Breast epithelium (tissue), 4 donors: ENCODE measurements around the gene HNRNPAB. TPM values are rescaled to one million over a fixed set of nuclear protein-coding genes. Genes with fewer than 3 reads are reported as not detected.

Experiments used
- DNase-seq, 2 donors: peaks; one replicate each; pipeline ENCODE4 v3.0.0-alpha.2; 2019; ENCODE audit warnings: low spot score in 2 of 2
- H3K27ac ChIP-seq, 2 donors: fragments of 200-600 bp; sonication (generic) in 1 of 2; one replicate each; pipeline ENCODE4 v1.5.1; 2016 to 2019; ENCODE audit warnings: mild to moderate bottlenecking in 1 of 2
- H3K27me3 ChIP-seq, 2 donors: fragments of 200-600 bp; sonication (generic) in 1 of 2; one replicate each; pipeline versions ENCODE4 v1.5.1 to v1.6.0; 2017 to 2019; ENCODE audit warnings: control low read depth in 1 of 2, mild to moderate bottlenecking in 1 of 2
- H3K36me3 ChIP-seq: fragments of 200-600 bp; one replicate; pipeline ENCODE4 v1.5.1; 2019
- H3K4me1 ChIP-seq, 2 donors: fragments of 200-600 bp; sonication (generic); one replicate each; pipeline ENCODE4 v1.5.1; 2016 to 2019; ENCODE audit warnings: control low read depth in 1 of 2
- H3K4me3 ChIP-seq, 3 donors: fragments of 200-600 bp; sonication (generic); 1 replicate in 2 of 3; 2 replicates in 1 of 3; pipeline ENCODE4 v1.5.1; 2016 to 2019; ENCODE audit warnings: mild to moderate bottlenecking in 3 of 3, moderate library complexity in 2 of 3
- H3K9me3 ChIP-seq, 2 donors: fragments of 200-600 bp; sonication (generic) in 1 of 2; one replicate each; pipeline ENCODE4 v1.5.1; 2016 to 2019; ENCODE audit warnings: control low read depth in 1 of 2
- CTCF ChIP-seq, 3 donors: fragments of 450-650 bp; IDR thresholded peaks; one replicate each; pipeline ENCODE4 v1.5.1; 2016 to 2017; ENCODE audit warnings: antibody characterized with exemption in 3 of 3, mild to moderate bottlenecking in 3 of 3, moderate library complexity in 3 of 3
- POLR2A ChIP-seq: fragments of 450-650 bp; IDR thresholded peaks from one replicate; pipeline ENCODE4 v1.6.1; 2016; ENCODE audit warnings: antibody characterized with exemption, mild to moderate bottlenecking, moderate library complexity
- POLR2AphosphoS5 ChIP-seq, 3 donors: sonication (generic); formaldehyde crosslinking; IDR thresholded peaks; one replicate each; pipeline ENCODE4 v1.6.1; 2017; ENCODE audit warnings: antibody characterized with exemption in 3 of 3
- intact Hi-C: fragments of 100-400 bp; cut with DNase I; formaldehyde crosslinking; loops from one replicate; pipeline ENCODE4 v1.15.1; 2023; ENCODE audit warnings: low total_unique reads
- total RNA-seq, 3 donors: library from RNA; depleted of rRNA; stranded (reverse); fragments of >200 nt; gene quantifications; one replicate each; pipeline ENCODE4 v1.1.0, GENCODE V29; 2016

The HNRNPAB gene
- total RNA-seq, 3 donors from 2014 or later: 56.3 to 90.5 (median 68.9) TPM

GRCh38 chr5:178247481-178248456 is 43.4 kb downstream of the HNRNPAB start:
- intact Hi-C loops: loop anchor here (5.0 kb wide), 1 partner anchor 1430 kb away; no protein-coding TSS in a partner anchor
- DNase-seq: no peak

GRCh38 chr5:178248750-178249149 is 44.4 kb downstream of the HNRNPAB start:
- no peak overlapping the region for H3K27ac ChIP-seq
- TF ChIP-seq POLR2AphosphoS5 (IDR thresholded peaks at IDR 0.05): no peak
- no peak for TF ChIP-seq CTCF (IDR thresholded peaks at IDR 0.05)
- TF ChIP-seq POLR2A: no peak
- no peak overlapping the region for H3K4me3 ChIP-seq
- peaks cover 0 to 7% of the 10 kb centered on the region in 2 donors for H3K27me3 ChIP-seq
- H3K9me3 ChIP-seq: no peaks in the 10 kb centered on the region
- DNase-seq: no peak
- no peaks in the 10 kb centered on the region for H3K36me3 ChIP-seq
- intact Hi-C loops: loop anchor here (5.0 kb wide), 1 partner anchor 1431 kb away; no protein-coding TSS in a partner anchor
- no peaks in the 10 kb centered on the region for H3K4me1 ChIP-seq

More at GRCh38 chr5:178247481-178248456, 43.4 kb downstream of the HNRNPAB start:
- peaks cover 0 to 7% of the 10 kb centered on the region in 2 donors for H3K27me3 ChIP-seq
- no peaks in the 10 kb centered on the region for H3K9me3 ChIP-seq
- H3K4me1 ChIP-seq: no peaks in the 10 kb centered on the region
- H3K27ac ChIP-seq: no peak overlapping the region
- H3K36me3 ChIP-seq: no peaks in the 10 kb centered on the region
- TF ChIP-seq POLR2AphosphoS5 (IDR thresholded peaks at IDR 0.05): no peak
- TF ChIP-seq CTCF (IDR thresholded peaks at IDR 0.05): no peak
- no peak for TF ChIP-seq POLR2A
- H3K4me3 ChIP-seq: no peak overlapping the region

GRCh38 chr5:178249191-178249989 is 45.1 kb downstream of the HNRNPAB start:
- TF ChIP-seq CTCF (IDR thresholded peaks at IDR 0.05): no peak
- TF ChIP-seq POLR2A: no peak
- TF ChIP-seq POLR2AphosphoS5 (IDR thresholded peaks at IDR 0.05): no peak
- H3K9me3 ChIP-seq: no peaks in the 10 kb centered on the region
- peaks cover 0 to 7% of the 10 kb centered on the region in 2 donors for H3K27me3 ChIP-seq
- no peak overlapping the region for H3K4me3 ChIP-seq
- H3K4me1 ChIP-seq: no peaks in the 10 kb centered on the region
- no peak overlapping the region for H3K27ac ChIP-seq
- intact Hi-C loops: loop anchor here (5.0 kb wide), 1 partner anchor 1432 kb away; no protein-coding TSS in a partner anchor
- DNase-seq: no peak
- no peaks in the 10 kb centered on the region for H3K36me3 ChIP-seq

GRCh38 chr5:178250263-178250662 is 45.9 kb downstream of the HNRNPAB start:
- no peak overlapping the region for H3K4me3 ChIP-seq
- TF ChIP-seq CTCF (IDR thresholded peaks at IDR 0.05) (no peak), POLR2AphosphoS5 (IDR thresholded peaks at IDR 0.05) (no peak), POLR2A (no peak)
- no peaks in the 10 kb centered on the region for H3K9me3 ChIP-seq
- no peak for DNase-seq
- no peak overlapping the region for H3K27ac ChIP-seq
- intact Hi-C loops: no loop called here
- no peaks in the 10 kb centered on the region for H3K4me1 ChIP-seq
- peaks cover 0 to 7% of the 10 kb centered on the region in 2 donors for H3K27me3 ChIP-seq
- H3K36me3 ChIP-seq: no peaks in the 10 kb centered on the region
